GM19324 (cell line): ENCODE data around the gene TRIM58.

Experiments used
- ATAC-seq: cut with Tn5 transposase; IDR thresholded peaks from one replicate; pipeline ENCODE4 v1.9.1; 2021; ENCODE audit warnings: mild to moderate bottlenecking, moderate library complexity; ENCODE audit not compliant: unreplicated experiment, low FRiP score

TRIM58 gene

GRCh38 chr1:247884797-247885413, 27.9 kb downstream of the TRIM58 start:
- ATAC-seq = no peak

DNA sequence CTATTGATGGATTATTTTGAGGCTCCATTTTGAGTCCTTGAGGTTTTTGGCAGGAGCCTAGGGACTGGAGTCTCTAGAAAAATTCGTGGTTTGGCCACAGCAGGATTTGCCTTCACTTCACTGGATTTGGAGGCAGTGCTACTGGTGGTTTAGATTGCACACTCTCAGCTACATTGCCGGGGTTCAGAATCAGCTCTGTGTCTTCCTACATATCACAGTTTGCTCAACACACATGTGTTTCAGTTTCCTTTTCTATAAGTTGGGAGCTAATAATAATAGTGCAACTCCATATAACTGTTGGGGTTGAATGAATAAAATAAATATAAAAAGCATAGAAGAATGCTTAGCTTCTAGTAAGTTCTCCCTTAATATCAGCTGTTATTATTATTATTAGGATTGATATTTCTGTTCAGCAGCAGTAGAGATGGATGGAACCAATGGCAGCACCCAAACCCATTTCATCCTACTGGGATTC, 38.2 kb downstream of the TRIM58 start, which contains the start of gene OR2W3:
OR2W3 (plus strand) TSS at position 425 of the 475 bp plus-strand sequence; CDS start at position 425, 0 bp downstream.
- ATAC-seq = no peak

- ATAC-seq = no peak
Measured at GRCh38 chr1:247895976-247896375, 39.0 kb downstream of the TRIM58 start.

GRCh38 chr1:247904122-247904521, 47.1 kb downstream of the TRIM58 start:
- ATAC-seq = no peak

DNA sequence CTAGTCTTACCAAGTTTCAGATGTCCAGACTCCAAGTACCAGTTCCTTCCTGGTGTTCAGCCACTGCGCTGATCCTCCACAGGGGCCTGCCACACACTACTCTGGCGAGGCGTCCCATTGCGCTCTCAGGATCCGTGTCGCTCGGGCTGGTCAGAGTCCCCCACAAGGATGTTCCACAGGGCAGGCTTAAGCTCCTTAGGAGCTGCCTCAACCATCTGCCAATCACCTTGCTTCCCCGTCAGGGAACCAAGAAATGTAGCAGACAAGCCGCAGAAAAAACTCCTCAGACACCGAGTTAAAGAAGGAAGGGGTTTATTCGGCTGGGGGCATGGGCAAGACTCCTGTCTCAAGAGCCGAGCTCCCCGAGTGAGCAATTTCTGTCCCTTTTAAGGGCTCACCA, 48.2 kb downstream of the TRIM58 start:
- ATAC-seq = no peak

- no peak for ATAC-seq
Measured at GRCh38 chr1:247905910-247906503, 49.0 kb downstream of the TRIM58 start.

DNA sequence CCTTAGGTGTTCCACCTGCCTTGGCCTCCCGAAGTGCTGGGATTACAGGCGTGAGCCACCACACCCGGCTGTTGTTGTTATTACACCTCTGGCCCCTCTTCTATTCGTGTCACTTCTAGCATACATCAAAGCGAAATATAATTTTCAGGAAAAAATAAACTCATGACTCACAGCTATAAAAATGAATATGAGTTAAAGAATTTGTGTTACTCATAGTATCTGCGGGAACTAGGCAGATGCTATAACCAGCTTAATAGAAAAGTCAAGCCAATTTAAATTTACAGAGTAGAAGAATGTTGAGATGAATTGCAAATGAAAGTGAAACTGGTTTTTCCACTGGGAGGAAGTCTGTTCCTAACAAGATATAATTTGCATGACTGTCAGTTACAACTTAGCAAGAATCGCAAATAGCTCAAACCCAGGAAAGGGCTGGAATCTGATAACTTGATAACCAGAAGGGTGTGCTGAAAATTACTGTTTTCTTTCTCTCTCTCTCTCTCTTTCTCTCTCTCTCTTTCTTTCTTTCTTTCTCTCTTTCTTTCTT, 49.6 kb downstream of the TRIM58 start:
- no peak for ATAC-seq

- ATAC-seq = no peak
Measured at GRCh38 chr1:247908766-247909165, 51.8 kb downstream of the TRIM58 start.

GRCh38 chr1:247913786-247914185, 56.8 kb downstream of the TRIM58 start:
- ATAC-seq = no peak

DNA sequence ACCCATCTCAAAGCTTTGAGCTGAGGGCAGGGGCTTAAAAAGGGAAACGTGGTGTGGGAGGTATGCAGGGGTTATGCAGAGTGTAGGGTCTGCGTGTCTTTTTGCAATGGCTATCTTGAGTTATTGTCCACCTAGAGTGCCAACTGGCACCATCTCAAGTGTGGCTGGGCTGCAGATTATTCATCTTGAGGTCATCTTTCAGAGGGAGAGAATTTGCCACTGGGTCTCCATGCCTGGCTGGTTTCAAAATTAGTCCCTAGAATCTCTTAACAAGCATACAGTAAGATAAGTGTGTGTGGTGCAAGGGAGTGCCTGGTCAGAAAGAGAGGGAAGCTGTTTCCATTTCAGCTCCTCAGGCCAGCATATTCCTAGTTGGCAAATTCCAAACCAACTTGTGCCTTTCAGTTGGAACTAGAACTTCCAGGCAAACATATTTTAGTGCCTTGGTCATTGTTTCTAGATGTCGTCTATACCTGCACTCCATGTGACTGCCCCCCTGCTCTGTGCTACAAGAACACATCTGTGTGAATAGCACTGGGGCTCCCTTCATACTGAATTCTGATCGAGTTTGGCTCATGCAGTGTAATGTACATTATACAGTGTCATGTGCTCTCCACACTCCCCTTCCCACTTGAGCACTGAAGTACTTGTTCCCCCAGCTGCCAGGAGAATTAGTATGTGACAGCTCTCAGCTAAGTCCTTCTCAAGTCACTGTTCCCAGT, 58.1 kb downstream of the TRIM58 start:
- ATAC-seq = no peak

- no peak for ATAC-seq
Measured at GRCh38 chr1:247919952-247920351, 63.0 kb downstream of the TRIM58 start, which contains the start of gene OR2T8. TSS of gene OR2T8 (plus strand) at chr1:247920252. CDS start at chr1:247921018, 766 bp downstream.

DNA sequence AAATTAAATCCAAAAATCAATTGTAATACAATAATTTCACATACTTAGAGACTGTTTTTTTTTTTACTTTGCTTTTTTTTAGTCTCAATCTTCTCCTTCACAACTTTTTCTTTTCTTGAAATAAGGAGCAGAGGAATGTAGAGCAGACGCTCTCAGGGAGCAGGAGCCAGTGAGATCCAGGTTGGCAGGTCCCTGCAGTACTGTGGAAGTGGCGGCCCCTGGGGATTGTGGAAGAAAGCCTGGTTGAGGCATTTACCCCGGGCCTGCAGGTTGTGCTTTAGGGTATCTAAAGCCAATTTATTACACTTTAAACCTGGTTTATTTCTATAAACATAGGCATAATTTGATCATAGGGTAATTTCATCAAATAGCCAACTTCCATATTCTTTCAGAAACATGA, 67.0 kb downstream of the TRIM58 start:
- no peak for ATAC-seq

GRCh38 chr1:247924868-247925267, 67.9 kb downstream of the TRIM58 start, which contains the start of gene OR2AJ1:
TSS of gene OR2AJ1 (plus strand) at chr1:247924889. CDS start at chr1:247933769, 8,880 bp downstream.
- no peak for ATAC-seq
